ENCODE data around the gene SMCP. TPM values are rescaled to one million over a fixed set of nuclear protein-coding genes. Genes with fewer than 3 reads are reported as not detected.
A peak's percentile ranks its signal among the peaks of the same experiment; 100 is the strongest.

SMCP gene
- total and polyA plus RNA-seq, 2 donors (not counting 1 experiment from before 2014, with no cell fraction given), result 0.12 to 0.17 TPM

GRCh38 chr1:152884085-152884484 is 6.0 kb downstream of the SMCP start:
- Histone ChIP-seq H3K36me3 (ENCODE audit: control insufficient read depth, insufficient read depth, low read length) (no peaks in the 10 kb centered on the region), H3K9ac (ENCODE audit: insufficient read depth, low read length) (no peak overlapping the region), H3K9me3 (ENCODE audit: control insufficient read depth, insufficient read depth, low read depth, low read length) (no peaks in the 10 kb centered on the region), H3K79me2 (ENCODE audit: control insufficient read depth, insufficient read depth, low read length) (no peaks in the 10 kb centered on the region), H3K27ac (ENCODE audit: insufficient read depth, low read length) (no peak overlapping the region), H3K27me3 (ENCODE audit: control insufficient read depth, insufficient read depth, low read length) (no peaks in the 10 kb centered on the region), H3K4me2 (ENCODE audit: extremely low read depth, insufficient read depth, low read length) (no peak overlapping the region), H2AFZ (ENCODE audit: low read length) (no peak overlapping the region), H3K4me3 (replicated peaks in 1 of 4; ENCODE audit: control extremely low read depth in 1 of 4, insufficient read depth in 1 of 4, low read depth in 3 of 4, low read length in 4 of 4) (no peak overlapping the region), H4K20me1 (ENCODE audit: control insufficient read depth, extremely low read depth, insufficient read depth, low read length) (no peaks in the 10 kb centered on the region), H3K4me1 (ENCODE audit: control insufficient read depth, extremely low read depth, insufficient read depth, low read length) (peaks cover 10% of the 10 kb centered on the region)
- DNase-seq (ENCODE audit: low read depth in 2 of 2), result no peak
- TF ChIP-seq CTCF (conservative IDR thresholded peaks at IDR 0.05 in 1 of 2, IDR thresholded peaks at IDR 0.05 in 1 of 2; ENCODE audit: low read depth in 1 of 2, low read length in 2 of 2) (no peak), EZH2 (IDR thresholded peaks at IDR 0.05; ENCODE audit: low read length, missing control alignments) (no peak)

GRCh38 chr1:152884506-152884905 is 6.4 kb downstream of the SMCP start:
- H2AFZ ChIP-seq (ENCODE audit: low read length), result no peak overlapping the region
- TF ChIP-seq EZH2 (IDR thresholded peaks at IDR 0.05; ENCODE audit: low read length, missing control alignments), result no peak
- TF ChIP-seq CTCF (conservative IDR thresholded peaks at IDR 0.05 in 1 of 2, IDR thresholded peaks at IDR 0.05 in 1 of 2; ENCODE audit: low read depth in 1 of 2, low read length in 2 of 2), result no peak
- H3K27me3 ChIP-seq (ENCODE audit: control insufficient read depth, insufficient read depth, low read length), result no peaks in the 10 kb centered on the region
- DNase-seq (ENCODE audit: low read depth in 2 of 2), result no peak
- H4K20me1 ChIP-seq (ENCODE audit: control insufficient read depth, extremely low read depth, insufficient read depth, low read length), result no peaks in the 10 kb centered on the region
- H3K4me3 ChIP-seq (replicated peaks in 1 of 4; ENCODE audit: control extremely low read depth in 1 of 4, insufficient read depth in 1 of 4, low read depth in 3 of 4, low read length in 4 of 4), result no peak overlapping the region
- peaks cover 10% of the 10 kb centered on the region for H3K4me1 ChIP-seq (ENCODE audit: control insufficient read depth, extremely low read depth, insufficient read depth, low read length)
- H3K79me2 ChIP-seq (ENCODE audit: control insufficient read depth, insufficient read depth, low read length), result no peaks in the 10 kb centered on the region
- H3K4me2 ChIP-seq (ENCODE audit: extremely low read depth, insufficient read depth, low read length), result no peak overlapping the region
- no peaks in the 10 kb centered on the region for H3K9me3 ChIP-seq (ENCODE audit: control insufficient read depth, insufficient read depth, low read depth, low read length)
- no peak overlapping the region for H3K27ac ChIP-seq (ENCODE audit: insufficient read depth, low read length)
- H3K9ac ChIP-seq (ENCODE audit: insufficient read depth, low read length), result no peak overlapping the region
- H3K36me3 ChIP-seq (ENCODE audit: control insufficient read depth, insufficient read depth, low read length), result no peaks in the 10 kb centered on the region

- DNase-seq (ENCODE audit: low read depth in 2 of 2), result peak; percentile 19 to 74
- Histone ChIP-seq H2AFZ (ENCODE audit: low read length) (no peak overlapping the region), H3K4me2 (ENCODE audit: extremely low read depth, insufficient read depth, low read length) (no peak overlapping the region)
These were observed 7.0 kb downstream of the SMCP start for GRCh38 chr1:152884966-152885624.

More at GRCh38 chr1:152884966-152885624, 7.0 kb downstream of the SMCP start:
- Histone ChIP-seq H3K4me1 (ENCODE audit: control insufficient read depth, extremely low read depth, insufficient read depth, low read length) (peaks cover 10% of the 10 kb centered on the region), H3K27ac (ENCODE audit: insufficient read depth, low read length) (no peak overlapping the region), H3K36me3 (ENCODE audit: control insufficient read depth, insufficient read depth, low read length) (no peaks in the 10 kb centered on the region), H4K20me1 (ENCODE audit: control insufficient read depth, extremely low read depth, insufficient read depth, low read length) (no peaks in the 10 kb centered on the region), H3K9me3 (ENCODE audit: control insufficient read depth, insufficient read depth, low read depth, low read length) (no peaks in the 10 kb centered on the region), H3K27me3 (ENCODE audit: control insufficient read depth, insufficient read depth, low read length) (no peaks in the 10 kb centered on the region), H3K79me2 (ENCODE audit: control insufficient read depth, insufficient read depth, low read length) (no peaks in the 10 kb centered on the region), H3K9ac (ENCODE audit: insufficient read depth, low read length) (no peak overlapping the region), H3K4me3 (replicated peaks in 1 of 4; ENCODE audit: control extremely low read depth in 1 of 4, insufficient read depth in 1 of 4, low read depth in 3 of 4, low read length in 4 of 4) (no peak overlapping the region)
- TF ChIP-seq EZH2 (IDR thresholded peaks at IDR 0.05; ENCODE audit: low read length, missing control alignments) (no peak), CTCF (conservative IDR thresholded peaks at IDR 0.05 in 1 of 2, IDR thresholded peaks at IDR 0.05 in 1 of 2; ENCODE audit: low read depth in 1 of 2, low read length in 2 of 2) (no peak)
